ENCODE results near the gene ANXA11.
"Not testable (repeated sequence)": the region's sequence is repeated elsewhere in the genome, so short reads cannot be mapped to it uniquely, and the experiment has no call there.

GRCh38 chr10:80214368-80214982 lies 9.1 kb upstream of the ANXA11 start:
- TF ChIP-seq POLR2A, POLR2AphosphoS5, CTCF, EP300 (IDR thresholded peaks at IDR 0.05): not testable (repeated sequence)
